Natural killer cell treated with Interleukin-12 subunit alpha and Interleukin-12 subunit beta and Interleukin-15 and Interleukin-18, amount 100 ng/mL, for 72 hours (primary cell): ENCODE results near the gene SCAF8. TPM values are rescaled to one million over a fixed set of nuclear protein-coding genes. Genes with fewer than 3 reads are reported as not detected.

ENCODE experiments used
- ATAC-seq, 2 donors: fragments of 150-1000 bp; cut with Tn5 transposase in 1 of 2; sonication (Bioruptor Pico), chemical (Tn5 transposase) in 1 of 2; 2 replicates each; pipeline ENCODE4 v1.10.0; 2021
- DNase-seq: peaks from one replicate; pipeline ENCODE4 v3.0.0; 2022; ENCODE audit warnings: low spot score
- H3K27ac Mint-ChIP-seq, 2 donors: 1 replicate in 1 of 2; 2 replicates in 1 of 2; pipeline ENCODE4 v1.8.0; 2022; ENCODE audit warnings: mixed read lengths in 2 of 2, mild to moderate bottlenecking in 1 of 2, moderate library complexity in 1 of 2
- H3K27me3 Mint-ChIP-seq, 2 donors: 1 replicate in 1 of 2; 2 replicates in 1 of 2; pipeline ENCODE4 v1.8.0; 2022; ENCODE audit warnings: mixed read lengths in 2 of 2
- H3K36me3 Mint-ChIP-seq: one replicate; pipeline ENCODE4 v1.8.0; 2022; ENCODE audit warnings: mixed read lengths
- H3K4me1 Mint-ChIP-seq, 2 donors: 1 replicate in 1 of 2; 2 replicates in 1 of 2; pipeline ENCODE4 v1.8.0; 2022; ENCODE audit warnings: low read depth in 2 of 2, mixed read lengths in 2 of 2, mild to moderate bottlenecking in 1 of 2
- H3K4me3 Mint-ChIP-seq: one replicate; pipeline ENCODE4 v1.8.0; 2022; ENCODE audit warnings: mixed read lengths
- H3K9me3 Mint-ChIP-seq: 2 replicates; pipeline ENCODE4 v1.8.0; 2022; ENCODE audit warnings: mixed read lengths
- total RNA-seq, 2 donors: library from RNA; stranded (reverse); gene quantifications; one replicate each; pipeline ENCODE4 v1.2.3, GENCODE V29; 2022

The SCAF8 gene
- total RNA-seq, 2 donors from 2014 or later = 39.3 to 43.4 TPM

GRCh38 chr6:154847318-154847717 lies 114.1 kb downstream of the SCAF8 start:
- Mint-ChIP-seq H3K4me3 (no peak overlapping the region), H3K27ac (no peak overlapping the region), H3K4me1 (peaks cover 19 to 39% of the 10 kb centered on the region in 2 donors), H3K27me3 (no peaks in the 10 kb centered on the region), H3K36me3 (peaks cover 9% of the 10 kb centered on the region), H3K9me3 (no peaks in the 10 kb centered on the region)
- ATAC-seq = no peak
- DNase-seq = no peak

- no peak overlapping the region for H3K4me3 Mint-ChIP-seq
- H3K27ac Mint-ChIP-seq = no peak overlapping the region
- peaks cover 9% of the 10 kb centered on the region for H3K36me3 Mint-ChIP-seq
- ATAC-seq (no peak), DNase-seq (no peak)
- H3K9me3 Mint-ChIP-seq = no peaks in the 10 kb centered on the region
- peaks cover 17 to 40% of the 10 kb centered on the region in 2 donors for H3K4me1 Mint-ChIP-seq
- H3K27me3 Mint-ChIP-seq = no peaks in the 10 kb centered on the region
Measured at GRCh38 chr6:154848580-154848979, 115.4 kb downstream of the SCAF8 start.

- H3K36me3 Mint-ChIP-seq = peaks cover 9% of the 10 kb centered on the region
- peak overlapping the region in 1 of 2 donors; percentile 41 for H3K27ac Mint-ChIP-seq
- H3K27me3 Mint-ChIP-seq = no peaks in the 10 kb centered on the region
- ATAC-seq = no peak
- no peak overlapping the region for H3K4me3 Mint-ChIP-seq
- peaks cover 14 to 35% of the 10 kb centered on the region in 2 donors for H3K4me1 Mint-ChIP-seq
- H3K9me3 Mint-ChIP-seq = no peaks in the 10 kb centered on the region
- DNase-seq = no peak
Measured at GRCh38 chr6:154849475-154849874, 116.3 kb downstream of the SCAF8 start.

GRCh38 chr6:154852687-154853086 lies 119.5 kb downstream of the SCAF8 start:
- DNase-seq = no peak
- no peak overlapping the region for H3K4me3 Mint-ChIP-seq
- H3K27me3 Mint-ChIP-seq = no peaks in the 10 kb centered on the region
- H3K36me3 Mint-ChIP-seq = peaks cover 4% of the 10 kb centered on the region
- H3K9me3 Mint-ChIP-seq = no peaks in the 10 kb centered on the region
- no peak for ATAC-seq
- no peak overlapping the region for H3K27ac Mint-ChIP-seq
- peaks cover 15 to 26% of the 10 kb centered on the region in 2 donors for H3K4me1 Mint-ChIP-seq

- Mint-ChIP-seq H3K9me3 (no peaks in the 10 kb centered on the region), H3K4me3 (no peak overlapping the region), H3K27me3 (no peaks in the 10 kb centered on the region), H3K4me1 (peaks cover 11 to 13% of the 10 kb centered on the region in 2 donors), H3K36me3 (no peaks in the 10 kb centered on the region), H3K27ac (no peak overlapping the region)
- DNase-seq = no peak
- ATAC-seq = no peak
Measured at GRCh38 chr6:154857529-154857928, 124.3 kb downstream of the SCAF8 start.

- DNase-seq = no peak
- H3K27me3 Mint-ChIP-seq = no peaks in the 10 kb centered on the region
- H3K36me3 Mint-ChIP-seq = no peaks in the 10 kb centered on the region
- no peak overlapping the region for H3K27ac Mint-ChIP-seq
- no peak overlapping the region for H3K4me3 Mint-ChIP-seq
- no peaks in the 10 kb centered on the region for H3K9me3 Mint-ChIP-seq
- no peak for ATAC-seq
- H3K4me1 Mint-ChIP-seq = peaks cover 10% of the 10 kb centered on the region in 2 donors
Measured at GRCh38 chr6:154861825-154862224, 128.6 kb downstream of the SCAF8 start.

- no peak for ATAC-seq
- Mint-ChIP-seq H3K4me1 (peaks cover 6 to 10% of the 10 kb centered on the region in 2 donors), H3K27me3 (no peaks in the 10 kb centered on the region), H3K36me3 (no peaks in the 10 kb centered on the region), H3K4me3 (no peak overlapping the region), H3K9me3 (no peaks in the 10 kb centered on the region), H3K27ac (no peak overlapping the region)
- no peak for DNase-seq
Measured at GRCh38 chr6:154862536-154862935, 129.3 kb downstream of the SCAF8 start.

- no peaks in the 10 kb centered on the region for H3K36me3 Mint-ChIP-seq
- H3K27me3 Mint-ChIP-seq = no peaks in the 10 kb centered on the region
Measured at GRCh38 chr6:154864066-154864430, 130.8 kb downstream of the SCAF8 start.

GRCh38 chr6:154865291-154865690 lies 132.1 kb downstream of the SCAF8 start:
- ATAC-seq (no peak), DNase-seq (no peak)
- Mint-ChIP-seq H3K27me3 (no peaks in the 10 kb centered on the region), H3K27ac (no peak overlapping the region), H3K4me1 (peaks cover 5 to 6% of the 10 kb centered on the region in 2 donors), H3K4me3 (no peak overlapping the region), H3K9me3 (no peaks in the 10 kb centered on the region), H3K36me3 (no peaks in the 10 kb centered on the region)

More at GRCh38 chr6:154864066-154864430, 130.8 kb downstream of the SCAF8 start:
- H3K9me3 Mint-ChIP-seq = no peaks in the 10 kb centered on the region
- ATAC-seq = no peak
- no peak overlapping the region for H3K27ac Mint-ChIP-seq
- no peak for DNase-seq
- H3K4me3 Mint-ChIP-seq = no peak overlapping the region
- H3K4me1 Mint-ChIP-seq = peaks cover 5 to 12% of the 10 kb centered on the region in 2 donors

- no peak for ATAC-seq
- H3K4me3 Mint-ChIP-seq = no peak overlapping the region
- no peaks in the 10 kb centered on the region for H3K9me3 Mint-ChIP-seq
- no peaks in the 10 kb centered on the region for H3K27me3 Mint-ChIP-seq
- DNase-seq = no peak
- H3K4me1 Mint-ChIP-seq = peaks cover 5 to 6% of the 10 kb centered on the region in 2 donors
- no peaks in the 10 kb centered on the region for H3K36me3 Mint-ChIP-seq
- no peak overlapping the region for H3K27ac Mint-ChIP-seq
Measured at GRCh38 chr6:154868143-154868594, 135.0 kb downstream of the SCAF8 start.

- DNase-seq (no peak), ATAC-seq (no peak)
- Mint-ChIP-seq H3K36me3 (no peaks in the 10 kb centered on the region), H3K9me3 (no peaks in the 10 kb centered on the region), H3K4me1 (peaks cover 0 to 3% of the 10 kb centered on the region in 2 donors), H3K27me3 (no peaks in the 10 kb centered on the region), H3K4me3 (no peak overlapping the region), H3K27ac (no peak overlapping the region)
Measured at GRCh38 chr6:154872542-154873114, 139.4 kb downstream of the SCAF8 start.

- Mint-ChIP-seq H3K27me3 (no peaks in the 10 kb centered on the region), H3K36me3 (no peaks in the 10 kb centered on the region), H3K27ac (no peak overlapping the region), H3K4me3 (no peak overlapping the region), H3K9me3 (no peaks in the 10 kb centered on the region), H3K4me1 (peaks cover 0 to 3% of the 10 kb centered on the region in 2 donors)
- ATAC-seq (no peak), DNase-seq (no peak)
Measured at GRCh38 chr6:154873546-154873945, 140.3 kb downstream of the SCAF8 start.

- ATAC-seq (no peak), DNase-seq (no peak)
- H3K27ac Mint-ChIP-seq = no peak overlapping the region
Measured at GRCh38 chr6:154874773-154875592, 141.8 kb downstream of the SCAF8 start.

GRCh38 chr6:154876486-154877280 lies 143.5 kb downstream of the SCAF8 start:
- DNase-seq (no peak), ATAC-seq (no peak)
- no peaks in the 10 kb centered on the region for H3K9me3 Mint-ChIP-seq
- H3K4me3 Mint-ChIP-seq = no peak overlapping the region
- no peak overlapping the region for H3K27ac Mint-ChIP-seq
- H3K4me1 Mint-ChIP-seq = no peaks in the 10 kb centered on the region
- H3K36me3 Mint-ChIP-seq = no peaks in the 10 kb centered on the region
- H3K27me3 Mint-ChIP-seq = no peaks in the 10 kb centered on the region

More at GRCh38 chr6:154874773-154875592, 141.8 kb downstream of the SCAF8 start:
- H3K36me3 Mint-ChIP-seq = no peaks in the 10 kb centered on the region
- H3K4me1 Mint-ChIP-seq = no peaks in the 10 kb centered on the region
- no peaks in the 10 kb centered on the region for H3K27me3 Mint-ChIP-seq
- no peak overlapping the region for H3K4me3 Mint-ChIP-seq
- no peaks in the 10 kb centered on the region for H3K9me3 Mint-ChIP-seq
